Measurements from ENCODE around the gene PTPRE. TPM values are rescaled to one million over a fixed set of nuclear protein-coding genes. Genes with fewer than 3 reads are reported as not detected.

Gene PTPRE
- total RNA-seq, 3 donors from 2014 or later = 11.8 to 42.9 (median 25.6) TPM

DNA sequence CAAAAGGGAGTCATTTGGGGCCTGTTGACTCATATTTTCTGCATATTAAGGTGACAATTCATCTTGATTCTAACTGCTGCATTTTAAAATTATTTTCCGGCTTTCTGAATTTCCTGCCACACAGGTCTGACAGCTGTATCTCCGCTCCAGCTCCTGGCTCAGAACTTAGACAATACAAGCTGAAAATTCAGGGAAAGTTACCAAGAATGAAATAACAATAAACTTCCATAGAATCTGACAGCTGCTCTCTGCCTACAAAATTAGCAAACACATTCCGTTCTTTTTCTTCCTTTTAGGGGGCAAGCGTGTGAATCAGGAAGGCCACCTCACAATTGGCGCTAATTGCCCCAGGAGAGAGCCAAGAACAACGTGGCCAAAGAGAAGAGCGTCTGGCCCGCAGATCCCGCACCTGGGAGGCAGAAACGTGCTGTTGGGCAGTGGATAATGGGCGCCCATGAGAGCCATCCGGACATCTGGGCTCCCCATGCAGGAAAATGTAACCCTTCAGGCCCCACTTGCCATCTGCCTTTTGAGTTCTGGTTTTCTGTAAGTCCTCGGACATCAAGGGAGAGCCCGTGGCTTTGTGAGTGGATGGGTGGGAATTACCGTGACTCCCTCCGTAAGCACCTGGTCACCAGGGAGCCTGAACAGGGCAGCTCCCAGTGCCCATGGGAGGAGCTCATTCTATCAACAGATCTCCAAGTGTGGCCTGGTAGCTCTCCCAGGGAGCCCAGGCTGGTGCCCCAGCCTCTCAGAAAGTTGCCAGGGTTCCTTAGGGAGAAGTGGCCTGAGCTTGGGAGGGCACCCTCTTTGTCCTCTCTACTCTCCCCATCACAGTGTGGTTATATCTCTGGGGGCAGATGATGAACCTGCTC, 19.1 kb upstream of the PTPRE start:
- Histone ChIP-seq H3K27me3 (no peaks in the 10 kb centered on the region), H3K4me3 (no peak overlapping the region), H3K4me1 (no peaks in the 10 kb centered on the region), H3K27ac (peak overlapping the region; percentile 11 to 40), H3K9me3 (no peaks in the 10 kb centered on the region), H3K36me3 (no peaks in the 10 kb centered on the region)
- TF ChIP-seq POLR2A (IDR thresholded peaks at IDR 0.05) (no peak), POLR2AphosphoS5 (IDR thresholded peaks at IDR 0.05) (no peak)
- TF ChIP-seq, protein P1, sequence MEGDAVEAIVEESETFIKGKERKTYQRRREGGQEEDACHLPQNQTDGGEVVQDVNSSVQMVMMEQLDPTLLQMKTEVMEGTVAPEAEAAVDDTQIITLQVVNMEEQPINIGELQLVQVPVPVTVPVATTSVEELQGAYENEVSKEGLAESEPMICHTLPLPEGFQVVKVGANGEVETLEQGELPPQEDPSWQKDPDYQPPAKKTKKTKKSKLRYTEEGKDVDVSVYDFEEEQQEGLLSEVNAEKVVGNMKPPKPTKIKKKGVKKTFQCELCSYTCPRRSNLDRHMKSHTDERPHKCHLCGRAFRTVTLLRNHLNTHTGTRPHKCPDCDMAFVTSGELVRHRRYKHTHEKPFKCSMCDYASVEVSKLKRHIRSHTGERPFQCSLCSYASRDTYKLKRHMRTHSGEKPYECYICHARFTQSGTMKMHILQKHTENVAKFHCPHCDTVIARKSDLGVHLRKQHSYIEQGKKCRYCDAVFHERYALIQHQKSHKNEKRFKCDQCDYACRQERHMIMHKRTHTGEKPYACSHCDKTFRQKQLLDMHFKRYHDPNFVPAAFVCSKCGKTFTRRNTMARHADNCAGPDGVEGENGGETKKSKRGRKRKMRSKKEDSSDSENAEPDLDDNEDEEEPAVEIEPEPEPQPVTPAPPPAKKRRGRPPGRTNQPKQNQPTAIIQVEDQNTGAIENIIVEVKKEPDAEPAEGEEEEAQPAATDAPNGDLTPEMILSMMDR (IDR thresholded peaks at IDR 0.05) = no peak
- DNase-seq (ENCODE audit: low spot score in 2 of 2) = no peak
- intact Hi-C loops (cut with DNase I; ENCODE audit: low total_unique reads) = no loop called here

DNA sequence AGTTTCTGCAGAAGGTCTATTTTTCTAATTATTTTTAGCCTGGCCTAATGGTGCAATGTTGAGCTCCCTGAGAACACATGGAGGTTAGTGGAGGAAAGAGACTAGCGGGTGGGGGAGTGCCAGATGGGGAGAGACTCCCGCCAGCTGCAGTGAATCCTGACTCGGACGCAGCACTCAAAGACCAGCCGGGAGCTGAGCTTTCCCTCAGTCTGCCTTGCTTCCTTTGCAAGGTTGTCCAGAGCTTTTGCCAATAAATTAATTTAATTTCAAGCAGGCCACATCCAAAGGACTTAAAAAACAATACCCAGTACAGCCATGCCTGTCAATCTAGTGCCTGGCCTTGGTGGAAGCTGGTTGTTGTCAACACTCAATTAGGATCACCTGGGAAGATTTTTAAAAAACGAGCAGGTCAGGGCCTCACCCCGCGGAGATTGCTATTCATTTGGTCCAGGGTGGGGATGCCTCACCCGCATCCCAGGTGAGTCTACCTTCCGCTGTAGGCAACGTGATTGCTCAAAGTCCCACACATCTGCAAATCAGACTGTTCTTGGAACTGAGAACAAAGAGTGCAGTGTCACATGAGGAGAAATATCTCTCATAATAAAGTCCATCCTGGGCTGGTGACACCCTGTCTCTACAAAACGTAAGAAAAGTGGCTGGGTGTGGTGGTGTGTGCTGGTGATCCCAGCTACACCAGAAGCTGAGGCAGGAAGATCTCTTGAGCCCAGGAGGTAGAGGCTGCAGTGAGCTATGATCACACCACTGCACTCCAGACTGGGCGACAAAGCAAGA, 18.2 kb upstream of the PTPRE start:
- TF ChIP-seq POLR2A (IDR thresholded peaks at IDR 0.05) (no peak), POLR2AphosphoS5 (IDR thresholded peaks at IDR 0.05) (no peak)
- TF ChIP-seq, protein P1 (IDR thresholded peaks at IDR 0.05) = no peak
- Histone ChIP-seq H3K27ac (peak overlapping the region; percentile 23 to 48), H3K4me3 (no peak overlapping the region), H3K9me3 (no peaks in the 10 kb centered on the region), H3K4me1 (no peaks in the 10 kb centered on the region), H3K27me3 (no peaks in the 10 kb centered on the region), H3K36me3 (no peaks in the 10 kb centered on the region)
- intact Hi-C loops (cut with DNase I; ENCODE audit: low total_unique reads) = no loop called here
- DNase-seq (ENCODE audit: low spot score in 2 of 2) = no peak

DNA sequence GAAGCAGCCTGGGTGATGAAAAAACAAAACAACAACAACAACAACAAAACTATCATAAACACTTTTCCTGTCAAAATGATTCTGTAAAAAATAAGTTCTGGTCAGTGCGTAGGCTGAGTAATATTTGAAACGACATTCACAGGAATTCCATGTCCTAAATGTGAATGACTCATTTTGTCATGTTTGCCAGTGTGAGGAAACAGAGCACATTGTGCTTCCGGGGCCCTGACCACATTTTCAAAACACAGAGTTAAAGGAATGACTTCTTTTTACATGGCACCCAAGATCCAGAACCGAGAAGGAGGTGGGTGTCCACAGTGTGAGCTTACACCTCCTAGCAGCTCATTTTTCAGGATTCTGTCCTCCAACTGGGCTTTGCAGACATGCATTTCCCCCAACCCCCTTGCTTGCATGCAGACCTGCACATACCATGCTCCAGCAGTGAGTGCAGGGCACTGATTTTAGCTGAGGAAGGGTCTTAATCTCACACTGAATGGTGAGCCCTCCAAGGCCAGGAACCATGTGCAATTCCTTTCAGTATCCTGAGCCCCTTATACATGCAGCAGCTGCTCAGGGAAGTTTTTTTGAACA, 17.2 kb upstream of the PTPRE start:
- H3K36me3 ChIP-seq = no peaks in the 10 kb centered on the region

DNA sequence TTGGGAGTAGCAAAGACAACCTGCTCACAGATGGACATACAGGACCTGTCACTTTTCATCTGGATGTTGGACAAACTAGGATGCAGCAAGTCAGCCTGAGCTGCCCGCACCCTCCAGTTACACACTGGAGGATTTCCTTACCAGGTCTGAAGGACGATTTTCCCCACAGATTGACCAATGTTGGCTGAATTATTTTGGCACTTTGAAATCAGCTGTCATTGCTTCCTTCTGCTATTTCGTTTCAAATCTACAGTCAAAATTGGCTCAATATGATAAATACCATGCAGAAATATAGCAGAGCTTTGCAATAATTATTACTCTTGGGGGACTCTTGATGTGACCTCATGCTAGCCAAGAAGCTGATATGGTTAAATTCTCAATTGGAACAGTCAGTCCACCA, 16.7 kb upstream of the PTPRE start:
- Histone ChIP-seq H3K27ac (peak overlapping the region in 1 of 2 donors; percentile 34), H3K4me3 (no peak overlapping the region), H3K4me1 (no peaks in the 10 kb centered on the region), H3K27me3 (no peaks in the 10 kb centered on the region), H3K36me3 (no peaks in the 10 kb centered on the region), H3K9me3 (no peaks in the 10 kb centered on the region)
- TF ChIP-seq POLR2AphosphoS5 (IDR thresholded peaks at IDR 0.05) (no peak), POLR2A (IDR thresholded peaks at IDR 0.05) (no peak)
- TF ChIP-seq, protein P1 (IDR thresholded peaks at IDR 0.05) = no peak
- DNase-seq (ENCODE audit: low spot score in 2 of 2) = no peak
- intact Hi-C loops (cut with DNase I; ENCODE audit: low total_unique reads) = no loop called here

More for the DNA sequence above, 17.2 kb upstream of the PTPRE start:
- no peaks in the 10 kb centered on the region for H3K27me3 ChIP-seq
- H3K9me3 ChIP-seq = no peaks in the 10 kb centered on the region
- intact Hi-C loops (cut with DNase I; ENCODE audit: low total_unique reads) = no loop called here
- no peaks in the 10 kb centered on the region for H3K4me1 ChIP-seq
- DNase-seq (ENCODE audit: low spot score in 2 of 2) = no peak
- peak overlapping the region in 1 of 2 donors; percentile 48 for H3K27ac ChIP-seq
- H3K4me3 ChIP-seq = no peak overlapping the region
- TF ChIP-seq POLR2AphosphoS5 (IDR thresholded peaks at IDR 0.05) (no peak), POLR2A (IDR thresholded peaks at IDR 0.05) (no peak)
- TF ChIP-seq, protein P1 (IDR thresholded peaks at IDR 0.05) = no peak

Measured in breast epithelium (tissue), 4 donors.